ENCODE measurements around the gene TMPRSS11F. TPM values are rescaled to one million over a fixed set of nuclear protein-coding genes. Genes with fewer than 3 reads are reported as not detected.

The TMPRSS11F gene
- total RNA-seq, 4 donors from 2014 or later, result 0.17 TPM; not detected in 3

GRCh38 chr4:68124262-68124661, 5.4 kb downstream of the TMPRSS11F start:
- no peak for TF ChIP-seq CTCF (IDR thresholded peaks at IDR 0.05; ENCODE audit: low read depth)

GRCh38 chr4:68123525-68123924, 6.1 kb downstream of the TMPRSS11F start:
- no peak for TF ChIP-seq CTCF (IDR thresholded peaks at IDR 0.05; ENCODE audit: low read depth)

GRCh38 chr4:68119921-68120320, 9.7 kb downstream of the TMPRSS11F start:
- no peak for TF ChIP-seq CTCF (IDR thresholded peaks at IDR 0.05; ENCODE audit: low read depth)

GRCh38 chr4:68110441-68110840, 19.2 kb downstream of the TMPRSS11F start:
- TF ChIP-seq CTCF (IDR thresholded peaks at IDR 0.05; ENCODE audit: low read depth), result no peak

GRCh38 chr4:68109868-68110267, 19.8 kb downstream of the TMPRSS11F start:
- no peak for TF ChIP-seq CTCF (IDR thresholded peaks at IDR 0.05; ENCODE audit: low read depth)

GRCh38 chr4:68082758-68083157, 46.9 kb downstream of the TMPRSS11F start:
- no peak for TF ChIP-seq CTCF (IDR thresholded peaks at IDR 0.05; ENCODE audit: low read depth)

- TF ChIP-seq CTCF (IDR thresholded peaks at IDR 0.05; ENCODE audit: low read depth), result no peak
Observed at GRCh38 chr4:68079928-68080327, 49.7 kb downstream of the TMPRSS11F start.
